HS-5 (cell line): Measurements from ENCODE around the gene LYPD6.
"Not testable (repeated sequence)": the region's sequence is repeated elsewhere in the genome, so short reads cannot be mapped to it uniquely, and the experiment has no call there.

Experiments used
- DNase-seq: peaks from one replicate; pipeline ENCODE4 v3.0.0-alpha.2; 2012; ENCODE audit warnings: low read depth

LYPD6 gene

GRCh38 chr2:149451417-149452165, 121.2 kb downstream of the LYPD6 start:
- DNase-seq = no peak

GRCh38 chr2:149456285-149456684, 125.9 kb downstream of the LYPD6 start:
- DNase-seq = no peak

- no peak for DNase-seq
Measured at GRCh38 chr2:149458502-149458901, 128.1 kb downstream of the LYPD6 start.

- no peak for DNase-seq
Measured at GRCh38 chr2:149463328-149464002, 133.1 kb downstream of the LYPD6 start.

- DNase-seq = no peak
Measured at GRCh38 chr2:149464396-149464795, 134.0 kb downstream of the LYPD6 start.

- no peak for DNase-seq
Measured at GRCh38 chr2:149465873-149466272, 135.5 kb downstream of the LYPD6 start.

- no peak for DNase-seq
Measured at GRCh38 chr2:149466635-149467034, 136.2 kb downstream of the LYPD6 start.

- no peak for DNase-seq
Measured at GRCh38 chr2:149467436-149467835, 137.0 kb downstream of the LYPD6 start.

- no peak for DNase-seq
Measured at GRCh38 chr2:149468636-149469035, 138.2 kb downstream of the LYPD6 start.

GRCh38 chr2:149470046-149470445, 139.7 kb downstream of the LYPD6 start:
- no peak for DNase-seq

GRCh38 chr2:149472413-149472812, 142.0 kb downstream of the LYPD6 start:
- no peak for DNase-seq

- no peak for DNase-seq
Measured at GRCh38 chr2:149473068-149473467, 142.7 kb downstream of the LYPD6 start.

- DNase-seq = no peak
Measured at GRCh38 chr2:149473521-149473920, 143.1 kb downstream of the LYPD6 start.

- no peak for DNase-seq
Measured at GRCh38 chr2:149483004-149483605, 152.7 kb downstream of the LYPD6 start.

GRCh38 chr2:149486664-149487063, 156.3 kb downstream of the LYPD6 start:
- DNase-seq = no peak

- DNase-seq = no peak
Measured at GRCh38 chr2:149487189-149487588, 156.8 kb downstream of the LYPD6 start.

- no peak for DNase-seq
Measured at GRCh38 chr2:149488706-149489440, 158.5 kb downstream of the LYPD6 start.

GRCh38 chr2:149489452-149489851, 159.1 kb downstream of the LYPD6 start:
- no peak for DNase-seq

- DNase-seq = no peak
Measured at GRCh38 chr2:149490296-149490695, 159.9 kb downstream of the LYPD6 start.

GRCh38 chr2:149492923-149493322, 162.5 kb downstream of the LYPD6 start:
- no peak for DNase-seq

- DNase-seq = not testable (repeated sequence)
Measured at GRCh38 chr2:149499204-149499603, 168.8 kb downstream of the LYPD6 start.

- not testable (repeated sequence) for DNase-seq
Measured at GRCh38 chr2:149506808-149507207, 176.4 kb downstream of the LYPD6 start.

GRCh38 chr2:149507974-149508373, 177.6 kb downstream of the LYPD6 start:
- DNase-seq = no peak
